Measurements from ENCODE around the gene SPON2. TPM values are rescaled to one million over a fixed set of nuclear protein-coding genes. Genes with fewer than 3 reads are reported as not detected.

SPON2 gene
- total and polyA plus RNA-seq, 2 of the 4 experiments (the other 2 are of a cell fraction) = 21.1 to 177 TPM

- Histone ChIP-seq H2AK9ac (replicated peaks; ENCODE audit: low read depth, low read length, poor library complexity) (peak overlapping the region; percentile 88), H3K9me1 (ENCODE audit: insufficient read depth, low read length) (peaks cover 3% of the 10 kb centered on the region; the same call in 1 of the 2 replicates), H2BK5ac (ENCODE audit: low read depth, low read length, poor library complexity, severe bottlenecking) (no peak overlapping the region), H4K5ac (ENCODE audit: low read depth, low read length) (peak overlapping the region; percentile 16; the same call in 1 of the 2 replicates), H3K4ac (ENCODE audit: low read depth, low read length) (peak overlapping the region; percentile 65), H2BK120ac (ENCODE audit: low read depth, low read length) (peak overlapping the region; percentile 79), H4K91ac (ENCODE audit: insufficient read depth, low read depth, low read length) (peak overlapping the region; percentile 43; the same call in 1 of the 2 replicates), H2AFZ (replicated peaks; ENCODE audit: low read length, poor library complexity) (peak overlapping the region; percentile 93), H3K27ac (ENCODE audit: insufficient read depth, low read length) (peak overlapping the region; percentile 4), H3K14ac (replicated peaks; ENCODE audit: low read depth, low read length) (peak overlapping the region; percentile 25), H3K9me3 (ENCODE audit: control insufficient read depth, insufficient read depth, low read length) (peaks cover 3% of the 10 kb centered on the region; the same call in 1 of the 2 replicates), H3K4me3 (ENCODE audit: insufficient read depth, low read depth, low read length) (peak overlapping the region; percentile 32), H4K20me1 (ENCODE audit: insufficient read depth, low read length) (no peaks in the 10 kb centered on the region), H3K4me1 (ENCODE audit: control insufficient read depth, insufficient read depth, low read length) (peaks cover 8% of the 10 kb centered on the region; the same call in 1 of the 2 replicates), H3K27me3 (ENCODE audit: control insufficient read depth, insufficient read depth, low read length) (no peaks in the 10 kb centered on the region), H2BK15ac (ENCODE audit: low read depth, low read length) (peak overlapping the region; percentile 16; the same call in 1 of the 3 replicates), H2BK20ac (ENCODE audit: low read depth, low read length) (0 out of 2 replicates have a peak overlapping the region, but pooled peaks have one; percentile 4), H3K56ac (ENCODE audit: extremely low read depth, insufficient read depth, low read length) (no peak overlapping the region), H3K79me1 (ENCODE audit: low read depth in 1 of 2, low read length in 2 of 2) (peaks cover 0 to 5% of the 10 kb centered on the region in 2 experiments; a peak in 1 of 4 replicates), H3K18ac (ENCODE audit: low read depth, low read length) (peak overlapping the region; percentile 4), H4K8ac (ENCODE audit: low read depth in 2 of 2, low read length in 2 of 2) (peak overlapping the region in 1 of 2 experiments; percentile 78; a peak in 2 of 4 replicates), H3K4me2 (ENCODE audit: low read depth, low read length) (peak overlapping the region; percentile 49), H3K23ac (ENCODE audit: low read depth, low read length) (peak overlapping the region; percentile 29; the same call in 1 of the 2 replicates), H3K36me3 (ENCODE audit: control insufficient read depth, insufficient read depth, low read length) (peaks cover 22% of the 10 kb centered on the region; the same call in 1 of the 2 replicates), H3K9ac (ENCODE audit: low read depth, low read length) (no peak overlapping the region), H2AK5ac (ENCODE audit: low read depth, low read length) (peak overlapping the region; percentile 73; the same call in 1 of the 2 replicates)
- 19% methylated on average over 34 of the region's 51 CpGs; no CpG with 5 or more reads in 1 of the 2 experiments for WGBS, 2 experiments (ENCODE audit: extremely low coverage in 2 of 2, insufficient read length in 1 of 2)
- dilution Hi-C loops (cut with HindIII; ENCODE audit: low sequenced_read_pairs, unreplicated experiment) = no loop called here
- POLR2A ChIA-PET (ENCODE audit: unreplicated experiment) = no interaction called here
- CTCF ChIA-PET = interaction anchor here (0.6 kb wide), 1 partner anchor 35 kb away, joined by 3 read pairs; no protein-coding TSS in a partner anchor
- TSS peak; percentile 60 for BruUV-seq (replicated peaks)
- DNase-seq (peak; percentile 79), ATAC-seq (ENCODE audit: low read depth) (peak; percentile 96)
- in situ Hi-C loops (cut with MboI; ENCODE audit: low sequenced_read_pairs) = loop anchor here (5.0 to 25.0 kb wide), 2 partner anchors 55 to 470 kb away; no protein-coding TSS in a partner anchor
- intact Hi-C loops (cut with micrococcal nuclease) = loop anchor here (1.0 to 5.0 kb wide), 4 partner anchors 35 to 100 kb away; no protein-coding TSS in a partner anchor
- TF ChIP-seq MAZ (IDR thresholded peaks at IDR 0.05; ENCODE audit: borderline replicate concordance, low read depth, low read length) (no peak), MAFK (IDR thresholded peaks at IDR 0.05; ENCODE audit: low read depth, low read length) (no peak), MXI1 (IDR thresholded peaks at IDR 0.05; ENCODE audit: borderline replicate concordance, low read depth, low read length) (no peak), CTCF (conservative IDR thresholded peaks at IDR 0.05; ENCODE audit: low read depth, low read length) (peak; percentile 88), CHD1 (IDR thresholded peaks at IDR 0.05; ENCODE audit: low read depth, low read length) (no peak), SMC3 (IDR thresholded peaks at IDR 0.05; ENCODE audit: low read depth, low read length) (peak; percentile 93), NFE2L2 (IDR thresholded peaks at IDR 0.05; ENCODE audit: low read depth, low read length) (no peak), RFX5 (IDR thresholded peaks at IDR 0.05; ENCODE audit: low read depth, low read length) (no peak), RCOR1 (IDR thresholded peaks at IDR 0.05; ENCODE audit: insufficient replicate concordance, low read length) (no peak), ELK1 (IDR thresholded peaks at IDR 0.05; ENCODE audit: borderline replicate concordance, low read depth, low read length) (no peak), RAD21 (IDR thresholded peaks at IDR 0.05; ENCODE audit: low read length) (peak; percentile 87), BHLHE40 (IDR thresholded peaks at IDR 0.05; ENCODE audit: low read depth, low read length) (no peak), CEBPB (IDR thresholded peaks at IDR 0.05; ENCODE audit: low read depth, low read length) (peak; percentile 52; the same call in 1 of the 2 replicates), FOS (IDR thresholded peaks at IDR 0.05; ENCODE audit: low read depth, low read length) (no peak)
Measured at GRCh38 chr4:1167244-1167949, 5.0 kb downstream of the SPON2 start.

Data from IMR-90 (cell line).